Measurements from ENCODE around the gene TBC1D23. TPM values are rescaled to one million over a fixed set of nuclear protein-coding genes. Genes with fewer than 3 reads are reported as not detected.
A peak's percentile ranks its signal among the peaks of the same experiment; 100 is the strongest.

Gene TBC1D23
- polyA plus RNA-seq, 1 of the 3 experiments (the other 2 are of a cell fraction): 6.7 TPM

- TF ChIP-seq PBX3 (IDR thresholded peaks at IDR 0.05) (0 out of 2 replicates have a peak, but pooled peaks have one; percentile 9), ELF1 (IDR thresholded peaks at IDR 0.05) (peak; percentile 69; the same call in 1 of the 2 replicates), REST (IDR thresholded peaks at IDR 0.05; ENCODE audit: low read depth, low read length) (peak; percentile 69; the same call in 1 of the 2 replicates), NFIC (IDR thresholded peaks at IDR 0.05; ENCODE audit: borderline replicate concordance) (0 out of 2 replicates have a peak, but pooled peaks have one; percentile 33), ZBTB33 (IDR thresholded peaks at IDR 0.05; ENCODE audit: borderline replicate concordance, low read depth) (no peak), FOSL2 (IDR thresholded peaks at IDR 0.05; ENCODE audit: borderline replicate concordance, low read depth) (no peak; the same call in 1 of the 2 replicates)
Measured at GRCh38 chr3:100260685-100261484, at the start of gene TBC1D23 (continued).

GRCh38 chr3:100213891-100214573 is 46.8 kb upstream of the TBC1D23 start:
- Histone ChIP-seq H4K20me1 (ENCODE audit: insufficient read depth) (no peaks in the 10 kb centered on the region), H2AFZ (ENCODE audit: low read depth) (no peak overlapping the region), H3K9ac (no peak overlapping the region), H3F3A (replicated peaks; ENCODE audit: insufficient read depth) (peaks cover 4% of the 10 kb centered on the region), H3K4me2 (no peak overlapping the region), H3K27ac (ENCODE audit: low read depth in 2 of 2, low read length in 1 of 2) (no peak overlapping the region), H3K79me2 (ENCODE audit: insufficient read depth) (no peaks in the 10 kb centered on the region), H3K4me3 (ENCODE audit: low read depth in 2 of 2, low read length in 1 of 2) (no peak overlapping the region), H3K4me1 (ENCODE audit: control insufficient read depth in 1 of 2, insufficient read depth in 2 of 2, low read depth in 1 of 2, low read length in 1 of 2) (no peaks in the 10 kb centered on the region; a peak in 2 of 4 replicates), H3K9me2 (no peaks in the 10 kb centered on the region), H3K36me3 (replicated peaks in 1 of 2; ENCODE audit: control insufficient read depth in 1 of 2, insufficient read depth in 2 of 2, low read length in 1 of 2) (no peaks in the 10 kb centered on the region), H3K9me3 (no peaks in the 10 kb centered on the region), H3K27me3 (ENCODE audit: insufficient read depth) (no peaks in the 10 kb centered on the region)
- DNase-seq: no peak
- TF ChIP-seq FOSL2 (IDR thresholded peaks at IDR 0.05; ENCODE audit: borderline replicate concordance, low read depth): peak; percentile 7; the same call in 1 of the 2 replicates
- peak; percentile 13; the same call in 1 of the 2 replicates for TF ChIP-seq PBX3 (IDR thresholded peaks at IDR 0.05)
- TF ChIP-seq USF2 (IDR thresholded peaks at IDR 0.05; ENCODE audit: borderline replicate concordance, low read depth, low read length): no peak
- POLR2A ChIA-PET: no interaction called here
- WGBS (ENCODE audit: low lambda C conversion rate): 72% methylated on average over 7 of the region's 7 CpGs
- CTCF ChIA-PET: no interaction called here
